GM12865 (cell line): ENCODE results near the gene MBD4.

Source experiments
- DNase-seq: peaks from one replicate; pipeline ENCODE4 v3.0.0; 2010; ENCODE audit warnings: low read depth
- H3K4me3 ChIP-seq: 2 replicates; pipeline ENCODE4 v1.5.1; 2011; ENCODE audit warnings: mild to moderate bottlenecking, low read depth, low read length, control low read depth
- TF ChIP-seq, protein P1 (sequence below): IDR thresholded peaks from 2 replicates; pipeline ENCODE4 v1.5.1; 2011; ENCODE audit warnings: low read length, control low read depth, low read depth, inconsistent platforms; ENCODE audit not compliant: insufficient read depth; ENCODE audit errors: missing control alignments

The MBD4 gene

DNA sequence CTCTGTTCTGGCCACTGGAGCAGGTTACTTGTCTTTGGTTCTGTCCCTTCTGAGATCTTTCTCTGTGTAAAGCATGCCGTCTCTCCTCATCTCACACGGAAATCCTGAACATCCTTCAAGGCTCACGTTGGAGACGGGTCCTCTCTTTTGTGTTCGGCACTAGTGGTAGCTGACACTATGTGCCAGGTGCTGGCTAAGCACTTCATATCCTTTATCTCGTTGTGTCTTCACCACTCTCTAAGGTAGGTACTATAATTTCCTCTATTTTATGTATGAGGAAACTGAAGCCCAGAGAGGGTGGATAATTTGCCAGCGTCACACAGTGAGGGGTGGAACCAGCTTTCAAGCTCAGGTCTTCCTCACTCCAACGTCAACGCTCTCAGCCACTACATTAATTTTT lies 1.5 kb upstream of the MBD4 start:
- H3K4me3 ChIP-seq: peak overlapping the region; percentile 96
- no peak for DNase-seq
- TF ChIP-seq, protein P1, sequence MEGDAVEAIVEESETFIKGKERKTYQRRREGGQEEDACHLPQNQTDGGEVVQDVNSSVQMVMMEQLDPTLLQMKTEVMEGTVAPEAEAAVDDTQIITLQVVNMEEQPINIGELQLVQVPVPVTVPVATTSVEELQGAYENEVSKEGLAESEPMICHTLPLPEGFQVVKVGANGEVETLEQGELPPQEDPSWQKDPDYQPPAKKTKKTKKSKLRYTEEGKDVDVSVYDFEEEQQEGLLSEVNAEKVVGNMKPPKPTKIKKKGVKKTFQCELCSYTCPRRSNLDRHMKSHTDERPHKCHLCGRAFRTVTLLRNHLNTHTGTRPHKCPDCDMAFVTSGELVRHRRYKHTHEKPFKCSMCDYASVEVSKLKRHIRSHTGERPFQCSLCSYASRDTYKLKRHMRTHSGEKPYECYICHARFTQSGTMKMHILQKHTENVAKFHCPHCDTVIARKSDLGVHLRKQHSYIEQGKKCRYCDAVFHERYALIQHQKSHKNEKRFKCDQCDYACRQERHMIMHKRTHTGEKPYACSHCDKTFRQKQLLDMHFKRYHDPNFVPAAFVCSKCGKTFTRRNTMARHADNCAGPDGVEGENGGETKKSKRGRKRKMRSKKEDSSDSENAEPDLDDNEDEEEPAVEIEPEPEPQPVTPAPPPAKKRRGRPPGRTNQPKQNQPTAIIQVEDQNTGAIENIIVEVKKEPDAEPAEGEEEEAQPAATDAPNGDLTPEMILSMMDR: no peak

DNA sequence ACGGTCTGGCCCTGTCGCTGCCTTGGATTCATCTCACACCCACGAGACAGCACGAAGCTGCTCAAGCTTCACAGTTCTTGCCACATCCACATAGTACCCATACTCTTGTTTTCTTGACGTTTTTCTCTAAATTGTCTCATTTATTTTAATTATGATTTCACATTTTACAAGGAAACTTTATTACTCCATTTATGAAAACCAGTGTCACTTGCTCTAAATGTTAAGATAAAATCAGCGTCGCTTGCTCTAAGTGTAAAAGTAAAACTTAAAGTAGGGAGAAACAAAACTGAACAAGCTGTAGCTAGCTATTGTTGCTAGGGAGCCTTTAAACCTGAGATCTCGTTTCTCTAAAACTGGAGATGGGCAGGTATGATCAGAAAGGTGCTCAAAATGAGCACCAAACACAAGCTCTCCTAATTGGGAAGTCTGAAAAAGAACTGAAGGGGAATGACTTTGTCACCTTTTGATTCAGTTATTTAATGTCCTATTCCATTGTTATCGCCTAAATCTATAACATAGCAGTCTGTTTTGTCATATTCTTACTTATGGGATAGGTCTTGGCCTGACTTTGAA lies 956 bp upstream of the MBD4 start:
- TF ChIP-seq, protein P1: no peak
- H3K4me3 ChIP-seq: peak overlapping the region; percentile 96
- DNase-seq: no peak

DNA sequence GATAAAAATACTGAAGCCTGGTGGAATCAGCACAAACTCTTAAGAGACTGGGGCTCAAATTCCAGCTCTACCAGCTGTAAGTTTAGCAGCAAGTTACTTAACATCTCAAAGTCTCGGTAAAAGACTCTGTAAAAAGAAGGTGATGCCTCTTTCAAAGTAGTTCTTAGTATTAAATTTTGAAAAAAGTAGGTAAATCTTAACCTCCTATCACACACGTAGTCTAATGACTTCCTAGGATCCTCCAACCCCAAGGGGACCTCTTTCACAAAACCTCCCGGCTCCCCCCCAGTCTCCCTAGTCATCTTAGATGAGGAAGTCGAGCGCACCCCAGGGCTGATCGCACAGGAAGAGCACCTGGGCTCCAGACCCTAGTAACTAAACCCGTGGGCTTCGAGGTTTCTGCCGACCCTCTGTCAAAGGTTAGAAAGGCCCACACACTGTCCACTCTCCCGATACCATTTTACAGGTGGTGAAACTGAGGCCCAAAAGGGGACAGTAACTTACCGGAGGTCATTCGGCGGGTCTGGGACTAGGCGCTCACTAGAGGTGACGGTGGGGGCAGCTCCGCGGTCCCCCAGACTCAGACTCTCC lies 427 bp downstream of the MBD4 start:
- TF ChIP-seq, protein P1: no peak
- peak overlapping the region; percentile 96 for H3K4me3 ChIP-seq
- peak; percentile 71 for DNase-seq

DNA sequence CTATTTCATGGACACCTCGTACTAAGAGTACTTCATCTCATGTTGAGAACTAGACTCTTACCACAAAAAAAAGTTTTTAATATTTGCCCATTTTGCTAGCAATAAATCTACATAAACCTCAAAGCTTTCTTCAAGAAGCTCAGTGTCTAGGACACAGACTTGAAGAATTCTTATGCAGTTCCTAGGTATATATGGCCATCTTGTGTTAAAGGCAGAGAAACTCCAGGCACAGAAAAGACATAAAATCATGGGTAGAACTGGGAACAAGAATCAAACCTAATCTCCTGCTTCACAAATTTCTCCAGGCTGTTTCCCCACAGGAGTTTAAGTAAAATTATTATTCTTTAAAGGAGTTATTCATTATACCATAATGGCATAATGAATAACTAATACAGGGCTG lies 4.4 kb downstream of the MBD4 start:
- TF ChIP-seq, protein P1: no peak
- no peak for DNase-seq
- peak overlapping the region; percentile 50 for H3K4me3 ChIP-seq

DNA sequence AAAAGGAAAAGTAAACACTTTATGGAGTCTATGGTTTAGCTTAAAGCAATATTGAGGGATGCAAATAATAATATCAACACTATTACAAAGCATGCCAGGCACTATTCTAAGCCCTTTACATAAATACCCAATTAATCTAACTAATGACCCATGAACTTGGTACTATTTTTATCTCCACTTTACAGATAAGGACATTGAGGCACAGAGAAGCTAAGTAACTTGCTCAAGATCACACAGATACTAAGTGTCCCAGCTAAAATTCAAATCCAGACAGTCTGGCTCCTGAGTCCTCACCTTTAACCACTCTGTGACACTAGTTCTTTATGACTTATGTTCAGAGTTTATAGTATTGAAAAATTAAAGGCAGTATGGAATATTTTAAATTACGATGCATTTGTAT lies 5.6 kb downstream of the MBD4 start:
- DNase-seq: no peak
- TF ChIP-seq, protein P1: no peak
- H3K4me3 ChIP-seq: no peak overlapping the region; the same call in 1 of the 2 replicates

DNA sequence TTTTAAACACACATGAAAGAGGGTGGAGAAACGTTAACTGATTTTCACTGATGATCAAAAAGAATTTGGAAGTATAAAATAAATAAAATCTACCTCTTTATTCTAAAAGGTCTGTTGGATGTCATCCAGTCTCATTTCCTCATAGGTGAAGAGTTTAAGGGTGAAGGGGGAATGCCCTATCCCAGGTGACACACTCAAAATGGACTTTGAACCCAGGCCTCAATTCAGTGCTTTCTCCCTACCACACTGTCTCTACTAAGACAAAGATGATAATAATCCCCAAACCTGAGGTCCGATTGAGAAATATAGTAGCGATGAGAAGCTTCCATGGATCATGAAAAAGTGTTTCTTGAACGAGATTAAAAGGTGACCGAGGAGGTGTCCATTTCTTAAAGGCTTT lies 6.2 kb downstream of the MBD4 start:
- H3K4me3 ChIP-seq: no peak overlapping the region
- no peak for DNase-seq
- TF ChIP-seq, protein P1: no peak

DNA sequence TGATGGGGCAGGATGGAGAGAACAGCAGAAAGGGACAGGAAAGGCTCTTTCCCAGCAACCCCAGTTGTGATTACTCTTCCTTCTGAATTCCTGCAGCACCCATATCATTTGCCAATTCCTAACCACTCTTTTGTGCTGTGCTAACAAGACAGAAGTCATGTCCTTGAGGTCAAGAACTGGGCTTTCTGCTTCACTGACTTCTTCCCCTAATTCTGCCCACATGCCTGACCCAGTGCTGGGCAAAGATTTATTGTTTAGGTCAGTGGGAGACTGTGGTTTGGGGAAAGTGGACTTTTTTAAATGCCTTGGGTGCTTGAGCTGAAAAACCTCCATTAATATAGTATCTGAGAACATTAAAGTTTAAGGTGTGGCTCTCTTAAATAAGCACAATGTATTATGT lies 7.1 kb downstream of the MBD4 start:
- TF ChIP-seq, protein P1: no peak
- DNase-seq: no peak
- no peak overlapping the region for H3K4me3 ChIP-seq
